D721Med (cell line): ENCODE data around the gene SLC13A3.
"Not testable (repeated sequence)": the region's sequence is repeated elsewhere in the genome, so short reads cannot be mapped to it uniquely, and the experiment has no call there.

ENCODE experiments used
- DNase-seq: peaks from one replicate; pipeline ENCODE4 v3.0.0; 2011; ENCODE audit warnings: low spot score; ENCODE audit not compliant: insufficient read length
- FAIRE-seq: peaks from 2 replicates; lab custom pipeline; 2011; peaks lifted over from hg19 to GRCh38; lab: Jason Lieb, UNC
- TF ChIP-seq, protein P1 (sequence below): IDR thresholded peaks from 2 replicates; pipeline ENCODE4 v1.5.1; 2012; ENCODE audit warnings: mild to moderate bottlenecking, control low read depth; ENCODE audit not compliant: insufficient read depth; ENCODE audit errors: missing control alignments

The SLC13A3 gene

GRCh38 chr20:46680684-46681031 is 29.4 kb upstream of the SLC13A3 start:
- FAIRE-seq, result no peak

GRCh38 chr20:46678516-46678915 is 27.3 kb upstream of the SLC13A3 start:
- TF ChIP-seq, protein P1, sequence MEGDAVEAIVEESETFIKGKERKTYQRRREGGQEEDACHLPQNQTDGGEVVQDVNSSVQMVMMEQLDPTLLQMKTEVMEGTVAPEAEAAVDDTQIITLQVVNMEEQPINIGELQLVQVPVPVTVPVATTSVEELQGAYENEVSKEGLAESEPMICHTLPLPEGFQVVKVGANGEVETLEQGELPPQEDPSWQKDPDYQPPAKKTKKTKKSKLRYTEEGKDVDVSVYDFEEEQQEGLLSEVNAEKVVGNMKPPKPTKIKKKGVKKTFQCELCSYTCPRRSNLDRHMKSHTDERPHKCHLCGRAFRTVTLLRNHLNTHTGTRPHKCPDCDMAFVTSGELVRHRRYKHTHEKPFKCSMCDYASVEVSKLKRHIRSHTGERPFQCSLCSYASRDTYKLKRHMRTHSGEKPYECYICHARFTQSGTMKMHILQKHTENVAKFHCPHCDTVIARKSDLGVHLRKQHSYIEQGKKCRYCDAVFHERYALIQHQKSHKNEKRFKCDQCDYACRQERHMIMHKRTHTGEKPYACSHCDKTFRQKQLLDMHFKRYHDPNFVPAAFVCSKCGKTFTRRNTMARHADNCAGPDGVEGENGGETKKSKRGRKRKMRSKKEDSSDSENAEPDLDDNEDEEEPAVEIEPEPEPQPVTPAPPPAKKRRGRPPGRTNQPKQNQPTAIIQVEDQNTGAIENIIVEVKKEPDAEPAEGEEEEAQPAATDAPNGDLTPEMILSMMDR, result no peak
- FAIRE-seq (no peak), DNase-seq (no peak)

More at GRCh38 chr20:46680684-46681031, 29.4 kb upstream of the SLC13A3 start:
- TF ChIP-seq, protein P1, result no peak
- no peak for DNase-seq

DNA sequence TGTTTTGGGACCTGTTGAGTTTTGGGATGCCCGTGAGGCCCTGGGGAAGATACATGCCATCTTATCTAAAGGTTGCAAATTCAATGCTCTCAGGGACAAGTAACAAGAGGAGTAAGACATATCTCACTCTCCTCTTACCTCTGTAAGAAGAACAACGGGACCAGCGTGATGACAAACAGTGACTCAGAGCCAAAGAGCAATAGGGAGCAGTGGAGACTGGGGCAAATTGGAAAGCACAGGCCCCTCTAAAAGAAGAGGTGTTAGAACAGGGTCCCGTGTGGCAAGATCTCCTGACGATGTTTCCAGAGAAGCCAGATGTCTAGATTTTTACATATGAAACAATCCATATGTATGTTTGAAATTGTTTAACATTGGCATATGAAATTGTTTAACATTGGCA is 26.3 kb upstream of the SLC13A3 start:
- FAIRE-seq (no peak), DNase-seq (no peak)
- TF ChIP-seq, protein P1, result no peak

GRCh38 chr20:46676649-46677316 is 25.5 kb upstream of the SLC13A3 start:
- not testable (repeated sequence) for FAIRE-seq

DNA sequence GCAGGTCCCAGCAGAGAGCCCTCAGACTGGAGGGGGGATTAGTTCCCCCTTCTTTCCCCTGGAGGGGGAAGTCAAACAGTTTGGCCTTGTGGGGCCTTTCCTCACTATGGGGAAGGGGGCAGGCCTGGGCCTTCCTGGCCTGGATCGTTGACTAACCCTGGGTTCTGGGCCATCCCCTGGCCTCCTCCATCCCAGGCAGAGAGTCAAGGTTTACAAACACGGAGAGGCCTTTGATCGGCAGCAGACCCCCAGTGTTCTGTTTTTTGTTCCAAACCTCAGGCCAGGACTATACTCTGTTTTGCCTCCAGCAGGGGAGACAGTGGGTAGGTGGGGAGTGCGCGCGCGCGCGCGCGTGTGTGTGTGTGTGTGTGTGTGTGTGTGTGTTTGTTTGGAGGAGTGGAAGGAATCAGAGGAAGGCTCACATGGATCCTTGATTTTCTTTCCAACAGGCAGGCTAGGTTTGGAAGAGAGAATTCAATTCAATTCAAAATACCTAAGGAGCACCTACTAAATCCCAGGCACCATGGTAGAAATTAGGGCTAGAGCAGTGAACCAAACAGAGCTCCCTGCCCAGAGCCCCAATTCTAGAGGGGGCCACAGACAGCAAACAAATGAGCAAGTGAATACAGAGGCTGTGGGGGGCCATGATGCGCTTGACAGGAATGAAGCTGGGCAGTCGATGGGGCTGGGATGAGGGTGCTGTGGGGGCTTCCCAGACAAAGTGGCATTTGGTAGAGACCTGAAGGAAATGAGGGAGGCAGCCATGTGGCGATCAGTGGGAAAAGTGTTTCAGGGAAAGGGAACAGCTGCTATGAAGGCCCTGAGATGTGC is 23.2 kb upstream of the SLC13A3 start:
- no peak for DNase-seq
- no peak for FAIRE-seq
- TF ChIP-seq, protein P1, result no peak

More at GRCh38 chr20:46676649-46677316, 25.5 kb upstream of the SLC13A3 start:
- DNase-seq, result not testable (repeated sequence)

GRCh38 chr20:46673394-46674252 is 22.4 kb upstream of the SLC13A3 start:
- DNase-seq (no peak), FAIRE-seq (no peak)
- TF ChIP-seq, protein P1, result no peak

GRCh38 chr20:46672543-46673148 is 21.4 kb upstream of the SLC13A3 start:
- FAIRE-seq (no peak), DNase-seq (no peak)
- TF ChIP-seq, protein P1, result no peak
